ENCODE data around the gene ELOVL3.

ELOVL3 gene

DNA sequence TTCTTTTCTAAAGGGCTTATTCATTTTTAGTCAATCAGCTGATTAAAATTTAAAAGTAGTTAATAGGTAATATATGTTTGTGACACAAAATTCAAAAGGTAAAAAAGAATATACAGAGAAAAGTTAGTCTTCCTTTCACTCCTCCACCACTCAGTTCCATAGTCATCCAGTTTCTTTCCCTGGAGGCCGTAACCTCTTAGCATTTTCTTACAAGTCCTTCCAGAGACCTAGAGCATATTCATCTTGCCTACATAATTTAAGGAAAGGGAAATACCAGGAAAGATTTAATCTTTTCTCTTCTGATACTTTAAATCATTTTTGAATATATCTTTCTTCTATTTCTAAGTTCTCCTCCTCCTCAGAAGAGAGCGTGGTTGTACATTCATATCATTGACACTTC lies 29.3 kb downstream of the ELOVL3 start:
- no peak for DNase-seq

DNA sequence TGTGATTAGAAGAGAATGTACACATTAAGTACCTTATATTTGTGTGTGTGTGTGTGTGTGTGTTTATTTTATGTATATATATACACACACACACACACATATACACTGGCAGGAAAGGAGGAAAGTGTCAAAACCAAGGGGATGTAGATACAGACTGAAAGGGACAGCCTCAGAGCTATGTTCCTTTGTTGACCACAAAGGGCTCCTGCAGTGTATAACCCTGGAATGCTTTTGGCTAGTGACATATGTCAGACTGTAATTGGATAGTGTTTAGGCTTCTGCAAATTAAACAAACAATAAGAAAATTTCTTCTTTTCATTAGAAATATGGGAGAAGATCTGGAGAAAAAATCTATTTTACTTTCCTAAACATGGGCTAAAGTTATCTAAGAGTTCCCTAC lies 35.1 kb downstream of the ELOVL3 start:
- no peak for DNase-seq

DNA sequence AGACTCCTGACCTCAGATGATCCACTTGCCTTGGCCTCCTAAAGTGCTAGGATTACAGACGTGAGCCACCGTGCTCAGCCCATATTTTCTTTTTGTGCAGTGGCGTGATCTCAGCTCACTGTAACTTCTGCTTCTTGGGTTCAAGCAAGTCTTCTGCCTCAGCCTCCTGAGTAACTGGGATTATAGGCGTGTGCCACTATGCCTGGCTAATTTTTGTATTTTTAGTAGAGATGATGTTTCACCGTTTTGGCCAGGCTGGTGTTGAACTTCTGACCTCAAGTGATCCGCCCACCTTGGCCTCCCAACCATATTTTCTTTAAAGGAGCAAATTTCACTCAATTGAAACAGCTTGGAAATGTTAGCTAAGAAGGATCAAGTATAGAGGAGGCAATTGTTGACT lies 35.7 kb downstream of the ELOVL3 start:
- no peak for DNase-seq

DNA sequence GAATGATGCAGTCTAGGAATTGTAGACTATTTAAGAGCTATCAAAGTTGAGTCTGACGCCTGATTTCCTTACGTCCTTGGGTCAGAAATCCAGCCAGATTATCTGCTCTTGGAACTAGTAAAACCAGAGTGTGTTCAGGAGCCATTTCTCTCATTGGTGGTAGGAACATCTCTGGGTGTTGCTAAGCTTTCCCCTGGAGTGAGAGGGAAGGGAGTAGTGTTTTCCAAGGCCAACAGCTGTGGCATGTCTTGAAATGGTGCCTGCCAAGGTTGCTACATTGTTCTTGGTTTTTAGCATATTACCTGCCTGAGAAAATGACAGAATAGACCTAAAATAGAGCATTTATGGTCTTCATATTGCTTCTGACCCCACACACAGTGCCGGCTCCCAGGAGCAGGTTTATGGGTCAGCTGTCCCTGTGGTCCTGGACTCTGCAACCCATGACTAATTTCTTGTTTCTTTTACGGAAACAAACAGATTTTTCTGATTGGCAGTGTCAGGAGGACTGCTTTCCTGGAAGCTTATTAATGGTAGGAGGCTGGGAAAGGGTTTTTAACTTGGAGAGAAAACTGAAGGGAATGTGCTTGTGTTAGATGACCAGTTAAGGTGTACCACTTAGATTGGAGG lies 36.8 kb downstream of the ELOVL3 start:
- DNase-seq: no peak

DNA sequence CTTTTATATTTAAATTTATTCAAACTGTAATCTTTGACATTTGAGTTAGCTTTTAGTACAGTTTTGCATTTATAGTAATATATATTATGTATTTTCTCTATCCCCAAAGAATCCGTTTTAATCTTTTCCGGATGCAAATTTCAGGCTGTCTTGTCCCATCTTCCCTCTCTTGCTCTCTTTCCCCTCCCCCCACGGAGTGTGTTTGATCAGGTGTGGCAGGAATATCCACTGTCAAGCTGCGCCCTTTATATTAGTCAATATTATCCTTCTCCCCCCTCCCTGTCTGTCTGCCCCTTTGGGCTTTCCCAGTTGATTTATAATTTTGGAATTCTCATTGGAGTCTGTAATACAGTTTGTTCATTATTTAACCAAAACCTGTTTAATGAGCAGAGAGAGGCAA lies 38.3 kb downstream of the ELOVL3 start:
- DNase-seq: no peak

DNA sequence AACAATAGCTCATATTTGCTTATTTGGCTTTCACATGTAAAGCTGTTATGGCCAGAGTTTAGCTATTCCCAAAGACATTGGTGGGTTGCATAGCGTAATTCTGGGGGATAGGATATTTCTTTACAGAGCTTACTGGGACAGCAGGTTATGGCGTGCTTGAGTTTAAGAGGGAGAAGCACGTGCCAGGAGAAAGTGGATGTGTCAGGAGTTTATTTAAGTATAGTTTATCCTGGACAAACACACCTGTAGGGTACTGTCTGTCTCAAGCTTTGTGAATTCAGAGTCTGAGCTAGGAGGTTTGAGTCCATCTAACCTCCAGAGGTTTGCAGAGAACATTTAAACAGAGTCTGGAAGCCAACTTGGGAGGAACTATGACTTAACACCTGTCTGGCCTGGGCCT lies 40.6 kb downstream of the ELOVL3 start:
- DNase-seq: no peak

DNA sequence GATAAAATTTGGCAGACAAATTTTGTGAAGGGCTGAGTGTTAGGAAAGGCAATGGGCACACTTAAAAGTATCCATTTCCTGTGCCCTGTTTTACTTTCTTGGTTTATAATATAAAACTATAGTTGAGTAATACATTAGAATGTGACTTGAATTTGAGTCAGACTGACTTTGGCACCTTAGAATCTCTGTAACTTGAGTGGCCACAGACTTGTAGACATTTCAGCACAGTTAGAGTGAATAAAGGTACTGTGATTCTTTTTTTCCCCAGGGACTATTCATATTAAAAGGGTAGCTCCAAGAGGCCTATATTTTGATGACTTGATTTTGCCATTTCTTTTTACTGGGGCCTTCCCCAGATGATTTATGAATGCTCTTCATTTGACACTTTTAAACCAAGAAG lies 41.6 kb downstream of the ELOVL3 start:
- no peak for DNase-seq

DNA sequence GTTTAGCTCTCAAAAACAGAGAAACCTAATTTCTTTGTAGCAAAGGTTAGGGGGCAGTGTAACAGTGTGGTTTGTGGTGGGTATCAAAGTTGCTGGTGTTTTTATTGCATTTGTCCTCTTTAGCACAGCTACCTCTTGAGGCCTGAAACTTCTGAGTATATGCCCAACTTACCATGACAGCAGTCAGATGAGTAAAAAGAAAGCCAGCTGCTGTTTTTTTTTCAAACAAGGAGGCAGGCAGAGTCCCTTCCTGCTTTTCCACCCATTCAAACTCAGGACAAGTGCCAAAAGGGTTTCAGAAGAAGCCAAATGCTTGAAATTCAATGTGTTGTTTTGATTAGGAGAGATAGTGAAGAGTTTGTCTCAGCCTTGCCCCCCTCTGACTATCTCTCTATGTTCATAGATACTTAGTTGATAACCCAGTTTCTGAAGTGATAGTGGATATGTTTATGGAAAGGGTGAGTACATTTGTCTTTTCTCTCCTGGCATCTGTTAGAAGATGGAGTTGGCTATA lies 42.3 kb downstream of the ELOVL3 start:
- no peak for DNase-seq

DNA sequence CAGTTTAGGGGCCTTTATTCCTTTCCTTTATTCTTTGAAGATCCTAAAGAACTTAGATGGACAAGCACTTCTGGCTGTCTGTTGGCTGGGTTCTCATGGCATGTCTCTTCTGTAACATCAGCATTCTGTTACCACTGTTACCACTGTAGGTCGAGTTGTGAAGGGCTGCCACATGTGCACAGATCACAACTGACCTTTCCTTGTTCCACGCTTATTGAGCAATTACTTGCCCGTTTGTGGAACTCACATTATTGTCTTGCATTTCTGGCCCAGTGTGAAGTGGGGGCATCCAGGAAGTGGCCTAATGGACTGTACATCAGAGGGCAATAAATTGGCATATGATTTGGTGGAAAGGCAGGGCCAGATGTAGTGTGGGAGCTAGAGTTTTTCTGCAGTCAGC lies 42.9 kb downstream of the ELOVL3 start:
- DNase-seq: no peak

DNA sequence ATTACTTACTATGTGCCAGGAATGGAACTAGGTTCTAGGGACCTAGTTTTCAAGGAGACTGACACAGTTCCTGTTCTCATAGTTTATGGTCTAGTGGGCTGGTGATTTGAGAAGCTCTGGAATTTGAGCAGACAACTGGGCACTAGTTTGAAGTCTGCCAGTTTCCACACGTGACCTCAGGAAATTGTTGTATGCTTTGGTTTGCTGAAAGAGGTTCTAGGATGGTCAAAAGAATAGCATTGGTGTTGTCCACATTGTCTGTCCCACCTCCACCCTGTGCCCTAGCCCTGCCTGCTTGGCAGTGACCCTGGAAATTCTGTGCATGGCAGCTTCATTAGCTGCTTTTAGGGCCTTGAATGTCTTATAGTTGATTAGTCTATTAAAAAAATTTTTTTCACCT lies 48.0 kb downstream of the ELOVL3 start:
- DNase-seq: no peak

DNA sequence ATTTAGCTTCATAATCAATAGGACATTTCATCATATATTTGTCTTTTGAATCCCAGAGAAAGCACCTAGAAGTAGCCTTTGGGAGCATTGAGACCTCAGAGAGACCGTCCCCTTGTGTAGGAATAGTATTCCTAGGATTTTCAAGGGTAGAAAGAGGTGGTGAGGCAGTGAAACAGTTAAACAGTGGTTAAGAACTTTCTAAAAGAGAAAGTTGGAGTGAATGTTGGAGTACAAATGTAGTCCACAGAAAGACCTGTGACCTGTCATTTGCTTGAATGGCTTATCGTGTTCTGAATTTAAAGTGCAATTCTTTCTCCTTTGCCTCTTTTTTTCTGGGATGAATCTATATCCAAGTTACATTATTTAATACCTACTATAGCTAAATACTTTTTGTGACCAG lies 49.2 kb downstream of the ELOVL3 start:
- DNase-seq: no peak

DNA sequence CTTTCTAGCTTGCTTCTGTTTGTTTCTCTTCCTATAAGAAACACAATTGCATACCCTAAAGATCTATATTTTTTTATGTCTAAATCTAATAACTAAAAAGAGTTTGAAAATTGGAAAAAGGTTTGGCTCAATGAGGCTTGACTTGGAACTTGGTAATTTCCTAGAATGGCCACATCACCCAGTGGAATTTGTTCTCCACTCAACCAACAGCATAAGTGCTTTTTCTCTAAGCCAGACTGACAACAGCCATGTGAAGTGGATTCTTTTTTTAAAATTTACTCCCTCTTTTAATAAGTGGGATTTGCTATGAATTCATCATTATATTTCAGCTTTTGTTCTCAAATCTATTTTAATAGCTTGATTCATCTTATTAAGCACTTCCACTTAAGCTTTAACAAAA lies 53.0 kb downstream of the ELOVL3 start:
- DNase-seq: no peak
